ENCODE results near the gene SLC5A11. TPM values are rescaled to one million over a fixed set of nuclear protein-coding genes. Genes with fewer than 3 reads are reported as not detected.

SLC5A11 gene
- total and polyA plus RNA-seq, 7 donors, result 0.05 to 0.24 (median 0.16) TPM; not detected in 3

DNA sequence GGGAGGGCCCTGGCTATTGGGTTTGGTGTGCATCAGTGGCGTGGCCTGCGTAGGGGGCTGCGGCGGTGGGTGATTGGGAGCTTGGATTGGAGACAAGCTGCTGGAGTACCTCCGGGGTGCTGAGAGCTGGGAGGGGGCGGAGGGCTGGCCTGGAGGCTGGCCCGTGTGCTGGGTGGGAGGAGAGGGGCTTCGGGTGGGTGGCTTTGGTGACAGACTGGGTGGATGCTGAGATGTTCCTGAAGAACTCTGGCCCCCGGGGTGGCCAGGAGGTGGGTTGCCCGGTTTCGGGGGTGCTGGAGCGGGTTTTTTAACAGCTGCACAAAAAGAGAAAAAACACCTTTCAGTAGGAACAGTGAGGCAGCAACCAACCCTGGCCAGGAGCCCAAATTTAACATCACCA is 85.3 kb downstream of the SLC5A11 start:
- no peak overlapping the region for H3K27ac ChIP-seq
- intact Hi-C loops (cut with DNase I), result no loop called here
- H3K9me3 ChIP-seq, result no peaks in the 10 kb centered on the region
- H3K36me3 ChIP-seq (ENCODE audit: insufficient read depth in 1 of 2, low read depth in 1 of 2), result peaks cover 19 to 100% of the 10 kb centered on the region in 2 donors
- ATAC-seq, result no peak
- H3K27me3 ChIP-seq (ENCODE audit: insufficient read depth in 3 of 3, low read length in 2 of 3), result no peaks in the 10 kb centered on the region
- DNase-seq, result no peak
- WGBS, 3 donors, result 94 to 99% (median 97%) methylated on average over 12 of the region's 12 CpGs
- no peak overlapping the region for H3K4me3 ChIP-seq
- TF ChIP-seq, protein P1, sequence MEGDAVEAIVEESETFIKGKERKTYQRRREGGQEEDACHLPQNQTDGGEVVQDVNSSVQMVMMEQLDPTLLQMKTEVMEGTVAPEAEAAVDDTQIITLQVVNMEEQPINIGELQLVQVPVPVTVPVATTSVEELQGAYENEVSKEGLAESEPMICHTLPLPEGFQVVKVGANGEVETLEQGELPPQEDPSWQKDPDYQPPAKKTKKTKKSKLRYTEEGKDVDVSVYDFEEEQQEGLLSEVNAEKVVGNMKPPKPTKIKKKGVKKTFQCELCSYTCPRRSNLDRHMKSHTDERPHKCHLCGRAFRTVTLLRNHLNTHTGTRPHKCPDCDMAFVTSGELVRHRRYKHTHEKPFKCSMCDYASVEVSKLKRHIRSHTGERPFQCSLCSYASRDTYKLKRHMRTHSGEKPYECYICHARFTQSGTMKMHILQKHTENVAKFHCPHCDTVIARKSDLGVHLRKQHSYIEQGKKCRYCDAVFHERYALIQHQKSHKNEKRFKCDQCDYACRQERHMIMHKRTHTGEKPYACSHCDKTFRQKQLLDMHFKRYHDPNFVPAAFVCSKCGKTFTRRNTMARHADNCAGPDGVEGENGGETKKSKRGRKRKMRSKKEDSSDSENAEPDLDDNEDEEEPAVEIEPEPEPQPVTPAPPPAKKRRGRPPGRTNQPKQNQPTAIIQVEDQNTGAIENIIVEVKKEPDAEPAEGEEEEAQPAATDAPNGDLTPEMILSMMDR (IDR thresholded peaks at IDR 0.05), result no peak
- H3K4me1 ChIP-seq, result no peaks in the 10 kb centered on the region

DNA sequence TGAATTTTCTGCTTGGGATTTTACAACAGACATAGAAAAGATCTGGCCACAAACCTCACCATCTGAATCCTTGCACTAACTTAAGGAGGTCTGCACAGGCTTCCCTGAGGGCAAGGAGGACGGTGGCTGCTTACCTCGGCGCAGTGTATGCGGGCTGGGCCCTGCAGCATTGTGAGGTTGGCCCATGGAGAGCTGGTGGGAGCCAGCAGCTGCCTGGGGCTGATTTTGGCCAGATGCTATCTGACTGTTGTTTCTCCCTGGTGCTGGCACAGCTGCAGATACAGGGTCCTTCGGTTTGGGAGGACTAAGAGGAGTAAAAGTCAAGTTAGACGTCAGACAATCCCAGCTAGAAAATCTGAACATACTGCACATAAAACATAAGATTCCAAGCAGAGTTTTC is 89.6 kb downstream of the SLC5A11 start:
- TF ChIP-seq, protein P1 (IDR thresholded peaks at IDR 0.05), result no peak
- H3K4me3 ChIP-seq, result no peak overlapping the region
- H3K9me3 ChIP-seq, result no peaks in the 10 kb centered on the region
- 79 to 86% (median 84%) methylated on average over 6 of the region's 6 CpGs for WGBS, 3 donors
- H3K27me3 ChIP-seq (ENCODE audit: insufficient read depth in 3 of 3, low read length in 2 of 3), result no peaks in the 10 kb centered on the region
- peaks cover 23 to 100% of the 10 kb centered on the region in 2 donors for H3K36me3 ChIP-seq (ENCODE audit: insufficient read depth in 1 of 2, low read depth in 1 of 2)
- H3K27ac ChIP-seq, result no peak overlapping the region
- ATAC-seq (no peak), DNase-seq (no peak)
- intact Hi-C loops (cut with DNase I), result no loop called here
- H3K4me1 ChIP-seq, result no peaks in the 10 kb centered on the region

DNA sequence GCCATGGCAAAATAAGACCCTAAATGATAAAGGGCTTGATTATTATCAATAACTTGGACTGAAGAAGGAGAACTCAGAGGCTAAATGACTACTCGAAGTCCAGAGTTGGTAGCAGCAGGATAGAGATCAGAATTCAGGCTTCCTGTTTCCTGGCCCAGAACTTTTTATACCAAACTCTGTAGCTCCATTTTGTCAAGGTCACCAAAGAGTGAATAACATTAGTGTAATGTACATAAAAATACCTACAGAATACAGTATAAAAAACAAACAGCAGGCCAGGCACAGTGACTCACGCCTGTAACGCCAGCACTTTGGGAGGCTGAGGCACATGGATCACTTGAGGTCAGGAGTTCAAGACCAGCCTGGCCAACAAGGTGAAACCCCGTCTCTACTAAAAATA is 90.4 kb downstream of the SLC5A11 start:
- Histone ChIP-seq H3K27me3 (ENCODE audit: insufficient read depth in 3 of 3, low read length in 2 of 3) (no peaks in the 10 kb centered on the region), H3K27ac (no peak overlapping the region), H3K36me3 (ENCODE audit: insufficient read depth in 1 of 2, low read depth in 1 of 2) (peaks cover 20 to 100% of the 10 kb centered on the region in 2 donors), H3K4me1 (no peaks in the 10 kb centered on the region), H3K9me3 (no peaks in the 10 kb centered on the region), H3K4me3 (no peak overlapping the region)
- ATAC-seq, result no peak
- intact Hi-C loops (cut with DNase I), result no loop called here
- WGBS, 3 donors, result 87 to 92% (median 90%) methylated on average over 4 of the region's 4 CpGs
- TF ChIP-seq, protein P1 (IDR thresholded peaks at IDR 0.05), result no peak
- no peak for DNase-seq

DNA sequence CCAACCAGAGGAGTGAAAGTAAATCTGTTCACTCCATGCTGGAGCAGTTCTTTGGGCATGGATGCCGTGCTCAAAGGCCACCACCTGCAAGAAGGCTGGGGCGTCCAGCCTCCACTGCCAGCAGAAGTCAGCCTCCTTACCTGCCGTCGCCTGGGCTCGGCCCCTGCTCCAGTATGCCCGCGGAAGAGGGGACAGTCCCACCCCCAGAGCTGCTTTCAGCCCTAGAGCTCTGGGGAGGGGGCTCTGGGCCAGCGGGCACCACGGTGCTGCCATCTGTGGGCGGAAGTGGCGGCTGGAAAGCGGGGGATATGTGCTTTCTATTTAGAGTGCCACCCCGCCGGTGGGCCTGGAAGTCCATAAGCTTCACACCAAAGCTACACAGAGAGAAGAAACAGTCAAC is 93.5 kb downstream of the SLC5A11 start:
- intact Hi-C loops (cut with DNase I), result no loop called here
- no peaks in the 10 kb centered on the region for H3K9me3 ChIP-seq
- no peak for ATAC-seq
- no peak overlapping the region for H3K4me3 ChIP-seq
- H3K27ac ChIP-seq, result no peak overlapping the region
- no peaks in the 10 kb centered on the region for H3K27me3 ChIP-seq (ENCODE audit: insufficient read depth in 3 of 3, low read length in 2 of 3)
- H3K4me1 ChIP-seq, result no peaks in the 10 kb centered on the region
- WGBS, 3 donors, result 94 to 96% (median 96%) methylated on average over 14 of the region's 14 CpGs
- DNase-seq, result no peak
- TF ChIP-seq, protein P1 (IDR thresholded peaks at IDR 0.05), result no peak
- peaks cover 15 to 100% of the 10 kb centered on the region in 2 donors for H3K36me3 ChIP-seq (ENCODE audit: insufficient read depth in 1 of 2, low read depth in 1 of 2)

DNA sequence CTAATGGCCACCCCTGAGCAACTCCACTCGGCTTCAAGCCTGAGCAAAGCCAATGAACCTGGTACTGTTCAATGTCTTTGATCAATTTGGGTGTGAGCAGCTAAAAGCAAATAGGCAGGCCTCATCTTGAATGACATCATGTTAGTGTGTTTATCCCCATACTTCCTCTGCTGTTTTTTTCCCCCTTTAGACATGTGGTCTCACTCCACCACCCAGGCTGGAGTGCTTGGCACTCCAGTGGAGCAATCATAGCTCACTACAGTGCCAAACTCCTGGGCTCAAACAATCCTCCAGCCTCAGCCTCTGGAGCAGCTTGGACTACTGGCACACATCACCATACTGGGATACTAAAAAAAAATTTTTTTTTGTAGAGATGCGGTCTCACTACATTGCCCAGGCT is 94.0 kb downstream of the SLC5A11 start:
- Histone ChIP-seq H3K27me3 (ENCODE audit: insufficient read depth in 3 of 3, low read length in 2 of 3) (no peaks in the 10 kb centered on the region), H3K27ac (no peak overlapping the region), H3K4me1 (no peaks in the 10 kb centered on the region), H3K36me3 (ENCODE audit: insufficient read depth in 1 of 2, low read depth in 1 of 2) (peaks cover 15 to 98% of the 10 kb centered on the region in 2 donors), H3K9me3 (no peaks in the 10 kb centered on the region), H3K4me3 (no peak overlapping the region)
- ATAC-seq, result no peak
- TF ChIP-seq, protein P1 (IDR thresholded peaks at IDR 0.05), result no peak
- 92 to 96% (median 92%) methylated on average over 2 of the region's 2 CpGs for WGBS, 3 donors
- intact Hi-C loops (cut with DNase I), result loop anchor here in 1 of 2 donors (5.0 kb wide), 1 partner anchor 372 kb away; no protein-coding TSS in a partner anchor
- DNase-seq, result no peak
